Adrenal gland (tissue), 5 donors: Measurements from ENCODE around the gene SLC12A5.

Experiments used
- CTCF ChIP-seq, 6 experiments: fragments of 450-650 bp in 4 of 6; fragments of 200-600 bp in 2 of 6; sonication (generic) in 1 of 6; IDR thresholded peaks; 1 replicate in 5 of 6; 2 replicates in 1 of 6; pipeline versions ENCODE4 v1.5.1 to v1.8.0; 2016 to 2021; ENCODE audit warnings: antibody characterized with exemption in 6 of 6, mild to moderate bottlenecking in 2 of 6, moderate library complexity in 1 of 6
- POLR2A ChIP-seq, 2 donors: fragments of 450-650 bp; IDR thresholded peaks; one replicate each; pipeline ENCODE4 v1.6.1; 2017; ENCODE audit warnings: antibody characterized with exemption in 2 of 2, mild to moderate bottlenecking in 2 of 2, moderate library complexity in 1 of 2
- donor health status: DM: no; HTN: no; CAD: no.

GRCh38 chr20:46018112-46018511, 10.9 kb upstream of the SLC12A5 start:
- no peak for TF ChIP-seq POLR2A (IDR thresholded peaks at IDR 0.05)
- TF ChIP-seq CTCF (IDR thresholded peaks at IDR 0.05) = no peak
